GM23338 (cell line): ENCODE measurements around the gene DRG2. TPM values are rescaled to one million over a fixed set of nuclear protein-coding genes. Genes with fewer than 3 reads are reported as not detected.

Experiments used
- ATAC-seq: fragments of 200-7000 bp; cut with Tn5 transposase; 3 replicates; pipeline ENCODE4 v1.9.1; 2020
- DNase-seq: peaks from one replicate; pipeline ENCODE4 v3.0.0-alpha.2; 2015; ENCODE audit warnings: low spot score
- H2AFZ ChIP-seq: fragments of 200-600 bp; sonication (generic); 2 replicates; pipeline ENCODE4 v1.8.0; 2016; ENCODE audit warnings: antibody characterized with exemption, mild to moderate bottlenecking, moderate library complexity
- H3F3A ChIP-seq: fragments of 200-600 bp; sonication (generic); replicated peaks from 2 replicates; pipeline ENCODE4 v1.8.0; 2017; ENCODE audit warnings: antibody characterized with exemption, mixed run types, low read depth
- H3K27ac ChIP-seq: fragments of 200-600 bp; sonication (generic); 2 replicates; pipeline ENCODE4 v1.6.1; 2016; ENCODE audit warnings: low read depth
- H3K27me3 ChIP-seq: fragments of 200-600 bp; sonication (generic); 2 replicates; pipeline ENCODE4 v1.8.0; 2016; ENCODE audit warnings: mild to moderate bottlenecking, mixed run types, moderate library complexity; ENCODE audit not compliant: insufficient read depth
- H3K36me3 ChIP-seq: fragments of 200-600 bp; sonication (generic); 2 replicates; pipeline ENCODE4 v1.8.0; 2016; ENCODE audit warnings: mild to moderate bottlenecking; ENCODE audit not compliant: insufficient read depth
- H3K4me1 ChIP-seq: fragments of 200-600 bp; sonication (generic); 2 replicates; pipeline ENCODE4 v1.8.0; 2016; ENCODE audit warnings: mild to moderate bottlenecking, moderate library complexity; ENCODE audit not compliant: insufficient read depth
- H3K4me2 ChIP-seq: fragments of 200-600 bp; sonication (generic); 2 replicates; pipeline ENCODE4 v1.7.1; 2017; ENCODE audit warnings: mixed run types
- H3K4me3 ChIP-seq: fragments of 200-600 bp; sonication (generic); 2 replicates; pipeline ENCODE4 v1.6.1; 2016; ENCODE audit warnings: mixed run types
- H3K79me2 ChIP-seq: fragments of 200-600 bp; sonication (generic); replicated peaks from 2 replicates; pipeline ENCODE4 v1.8.0; 2017; ENCODE audit warnings: mild to moderate bottlenecking; ENCODE audit not compliant: insufficient read depth
- H3K9me2 ChIP-seq: fragments of 200-600 bp; sonication (generic); 2 replicates; pipeline ENCODE4 v1.8.0; 2017; ENCODE audit not compliant: insufficient read depth
- H4K20me1 ChIP-seq: fragments of 200-600 bp; sonication (generic); replicated peaks from 2 replicates; pipeline ENCODE4 v1.8.0; 2017; ENCODE audit warnings: mild to moderate bottlenecking; ENCODE audit not compliant: insufficient read depth
- H3K27ac Mint-ChIP-seq: 2 replicates; pipeline ENCODE4 v1.8.0; 2020; ENCODE audit warnings: inconsistent platforms, mild to moderate bottlenecking, moderate library complexity, mixed read lengths
- H3K27me3 Mint-ChIP-seq: 3 replicates; pipeline ENCODE4 v1.8.0; 2022; ENCODE audit warnings: low read depth, mild to moderate bottlenecking, moderate library complexity, mixed read lengths, inconsistent platforms; ENCODE audit not compliant: insufficient read depth, poor library complexity
- H3K36me3 Mint-ChIP-seq: 3 replicates; pipeline ENCODE4 v1.8.0; 2021; ENCODE audit warnings: low read depth, mild to moderate bottlenecking, inconsistent platforms, moderate library complexity, mixed read lengths
- H3K4me1 Mint-ChIP-seq: 3 replicates; pipeline ENCODE4 v1.8.0; 2020; ENCODE audit warnings: mild to moderate bottlenecking, inconsistent platforms, mixed read lengths
- H3K4me3 Mint-ChIP-seq: 3 replicates; pipeline ENCODE4 v1.8.0; 2021; ENCODE audit warnings: moderate library complexity, mild to moderate bottlenecking, inconsistent platforms, mixed read lengths
- H3K9me3 Mint-ChIP-seq: 3 replicates; pipeline ENCODE4 v1.8.0; 2020; ENCODE audit warnings: moderate library complexity, mild to moderate bottlenecking, inconsistent platforms, mixed read lengths
- CREB1 ChIP-seq: fragments of 250-450 bp; sonication (Bioruptor Pico); IDR thresholded peaks from 2 replicates; pipeline ENCODE4 v1.5.0; 2020; ENCODE audit warnings: low read depth, mild to moderate bottlenecking, moderate library complexity
- EZH2 ChIP-seq: fragments of 200-600 bp; sonication (generic); IDR thresholded peaks from one replicate; pipeline ENCODE4 v1.8.0; 2017; ENCODE audit warnings: antibody characterized with exemption, mild to moderate bottlenecking, low read depth; ENCODE audit not compliant: unreplicated experiment
- EZH2phosphoT487 ChIP-seq: fragments of 200-600 bp; sonication (generic); IDR thresholded peaks from one replicate; pipeline ENCODE4 v1.8.1; 2018; ENCODE audit warnings: antibody characterized with exemption; ENCODE audit not compliant: unreplicated experiment
- NANOG ChIP-seq: IDR thresholded peaks from 2 replicates; pipeline ENCODE4 v1.6.1; 2016; ENCODE audit warnings: antibody characterized with exemption, borderline replicate concordance
- POLR2AphosphoS5 ChIP-seq: IDR thresholded peaks from 2 replicates; pipeline ENCODE4 v1.6.1; 2016; ENCODE audit warnings: antibody characterized with exemption, low read depth
- STAT1 ChIP-seq: IDR thresholded peaks from one replicate; pipeline ENCODE4 v1.6.1; 2016; ENCODE audit warnings: antibody characterized with exemption; ENCODE audit not compliant: unreplicated experiment
- ZNF114 ChIP-seq: fragments of 250-450 bp; sonication (Bioruptor Pico); IDR thresholded peaks from 2 replicates; pipeline ENCODE4 v1.5.0; 2020; ENCODE audit warnings: mild to moderate bottlenecking, moderate library complexity
- polyA plus RNA-seq: library from polyadenylated mRNA; unstranded; fragments of >200 nt; fragmentation: Nextera tagmentation; extraction: Ambion mirVana; gene quantifications from 2 replicates; pipeline ENCODE4 v1.2.1, GENCODE V29; 2016
- total RNA-seq: library from RNA; depleted of rRNA; stranded (reverse); fragments of >200 nt; shearing (Covaris generic); gene quantifications from 2 replicates; pipeline ENCODE4 v1.2.3, GENCODE V29; 2014
- TF ChIP-seq, protein P1 (sequence below), 2 experiments: fragments of 200-600 bp in 1 of 2; sonication (generic) in 1 of 2; conservative IDR thresholded peaks; 2 replicates each; pipeline versions ENCODE4 v1.5.1 to v1.6.1; 2016 to 2017; ENCODE audit warnings: antibody characterized with exemption in 2 of 2, low read depth in 2 of 2, mild to moderate bottlenecking in 2 of 2, moderate library complexity in 1 of 2
- TF ChIP-seq, protein P2 (sequence below): IDR thresholded peaks from one replicate; pipeline ENCODE4 v1.6.1; 2018; ENCODE audit warnings: antibody characterized with exemption; ENCODE audit not compliant: unreplicated experiment

Gene DRG2
- total and polyA plus RNA-seq, 2 experiments from 2014 or later, result 36.2 to 48.0 TPM

DNA sequence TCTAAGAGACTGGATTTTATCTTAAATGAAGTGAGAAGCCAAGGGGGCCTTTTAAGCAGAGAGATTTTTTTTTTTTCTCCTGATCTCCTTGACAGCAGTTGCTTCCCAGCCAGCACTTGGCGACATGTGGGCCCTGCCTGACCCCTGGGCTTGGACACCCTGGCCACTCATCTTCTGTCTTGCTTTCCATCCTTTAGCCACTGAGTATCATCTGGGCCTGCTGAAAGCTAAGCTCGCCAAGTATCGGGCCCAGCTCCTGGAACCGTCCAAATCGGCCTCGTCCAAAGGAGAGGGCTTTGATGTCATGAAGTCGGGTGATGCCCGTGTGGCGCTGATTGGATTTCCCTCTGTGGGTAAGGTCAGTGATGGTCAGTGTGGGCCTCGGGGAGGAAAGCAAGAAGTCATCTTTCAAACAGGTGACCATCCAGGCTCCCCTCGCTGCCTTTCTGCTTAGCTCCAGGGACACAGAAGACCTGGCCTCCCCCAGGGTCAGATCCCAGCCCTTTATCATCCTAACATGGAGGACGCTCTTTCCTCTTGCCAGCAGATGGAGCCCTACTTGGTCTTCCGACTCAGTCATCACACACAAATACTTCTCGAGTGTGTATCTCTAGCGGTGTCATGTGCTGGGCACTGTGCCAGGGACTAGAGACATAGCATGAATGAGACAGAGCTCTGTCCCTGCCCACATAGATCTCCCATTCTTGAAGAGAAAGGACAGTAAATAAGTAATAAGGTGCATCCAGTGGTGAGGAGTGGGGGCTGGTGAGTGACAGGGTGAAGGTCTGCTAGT, 6.1 kb downstream of the DRG2 start:
- peak; percentile 75 for DNase-seq
- H3K27me3 Mint-ChIP-seq, result peaks cover 8% of the 10 kb centered on the region
- H4K20me1 ChIP-seq, result no peaks in the 10 kb centered on the region; the same call in 1 of the 2 replicates

DNA sequence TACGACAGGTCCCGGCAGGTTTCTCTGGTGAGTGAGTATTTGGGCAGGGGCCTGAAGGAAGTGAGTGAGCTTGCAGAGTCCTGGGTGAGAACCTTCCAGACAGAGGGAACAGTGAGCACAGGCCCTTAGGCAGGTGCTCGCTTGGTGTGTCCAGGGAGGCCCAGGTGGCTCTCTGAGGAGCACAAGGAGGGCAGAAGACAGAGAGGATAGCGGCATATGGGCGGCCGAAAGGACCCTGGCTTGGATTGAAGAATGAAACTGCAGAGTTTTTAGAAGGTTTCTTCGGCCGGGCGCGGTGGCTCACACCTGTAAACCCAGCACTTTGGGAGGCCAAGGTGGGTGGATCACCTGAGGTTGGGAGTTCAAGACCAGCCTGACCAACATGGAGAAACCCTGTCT, 6.7 kb downstream of the DRG2 start:
- H3K4me1 Mint-ChIP-seq, result no peaks in the 10 kb centered on the region
- peaks cover 23% of the 10 kb centered on the region for H3K36me3 Mint-ChIP-seq
- no peak overlapping the region for H3K27ac Mint-ChIP-seq
- H3K4me3 ChIP-seq, result no peak overlapping the region
- H3K79me2 ChIP-seq, result peaks cover 5% of the 10 kb centered on the region
- H3K9me3 Mint-ChIP-seq, result no peaks in the 10 kb centered on the region
- H3K4me3 Mint-ChIP-seq, result no peak overlapping the region
- DNase-seq, result no peak
- no peak overlapping the region for H3K27ac ChIP-seq
- H3K4me1 ChIP-seq, result no peaks in the 10 kb centered on the region
- H3F3A ChIP-seq, result no peaks in the 10 kb centered on the region
- H4K20me1 ChIP-seq, result no peaks in the 10 kb centered on the region; the same call in 1 of the 2 replicates
- no peak overlapping the region for H3K4me2 ChIP-seq
- peaks cover 8% of the 10 kb centered on the region for H3K27me3 Mint-ChIP-seq
- no peaks in the 10 kb centered on the region for H3K27me3 ChIP-seq
- H2AFZ ChIP-seq, result no peak overlapping the region
- TF ChIP-seq ZNF114 (CRISPR knock-in tag) (no peak), POLR2AphosphoS5 (no peak), NANOG (no peak), EZH2phosphoT487 (no peak), CREB1 (CRISPR knock-in tag) (no peak), EZH2 (no peak)
- TF ChIP-seq, protein P1, sequence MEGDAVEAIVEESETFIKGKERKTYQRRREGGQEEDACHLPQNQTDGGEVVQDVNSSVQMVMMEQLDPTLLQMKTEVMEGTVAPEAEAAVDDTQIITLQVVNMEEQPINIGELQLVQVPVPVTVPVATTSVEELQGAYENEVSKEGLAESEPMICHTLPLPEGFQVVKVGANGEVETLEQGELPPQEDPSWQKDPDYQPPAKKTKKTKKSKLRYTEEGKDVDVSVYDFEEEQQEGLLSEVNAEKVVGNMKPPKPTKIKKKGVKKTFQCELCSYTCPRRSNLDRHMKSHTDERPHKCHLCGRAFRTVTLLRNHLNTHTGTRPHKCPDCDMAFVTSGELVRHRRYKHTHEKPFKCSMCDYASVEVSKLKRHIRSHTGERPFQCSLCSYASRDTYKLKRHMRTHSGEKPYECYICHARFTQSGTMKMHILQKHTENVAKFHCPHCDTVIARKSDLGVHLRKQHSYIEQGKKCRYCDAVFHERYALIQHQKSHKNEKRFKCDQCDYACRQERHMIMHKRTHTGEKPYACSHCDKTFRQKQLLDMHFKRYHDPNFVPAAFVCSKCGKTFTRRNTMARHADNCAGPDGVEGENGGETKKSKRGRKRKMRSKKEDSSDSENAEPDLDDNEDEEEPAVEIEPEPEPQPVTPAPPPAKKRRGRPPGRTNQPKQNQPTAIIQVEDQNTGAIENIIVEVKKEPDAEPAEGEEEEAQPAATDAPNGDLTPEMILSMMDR (conservative IDR thresholded peaks at IDR 0.05; ENCODE audit: low read depth in 2 of 2), result no peak
- 0 out of 2 replicates have a peak, but pooled peaks cover 4% of the 10 kb centered on the region for H3K36me3 ChIP-seq
- no peaks in the 10 kb centered on the region for H3K9me2 ChIP-seq
- ATAC-seq, result no peak

More for the DNA sequence above, 6.1 kb downstream of the DRG2 start:
- no peak overlapping the region for H3K27ac Mint-ChIP-seq
- ATAC-seq, result peak; percentile 88
- H3K27ac ChIP-seq, result no peak overlapping the region
- H3K36me3 Mint-ChIP-seq, result peaks cover 20% of the 10 kb centered on the region
- no peak overlapping the region for H3K4me2 ChIP-seq
- peaks cover under 1% of the 10 kb centered on the region; the same call in 1 of the 2 replicates for H3K4me1 ChIP-seq
- no peaks in the 10 kb centered on the region for H3K27me3 ChIP-seq
- H3K36me3 ChIP-seq, result 0 out of 2 replicates have a peak, but pooled peaks cover 4% of the 10 kb centered on the region
- peaks cover under 1% of the 10 kb centered on the region; the same call in 1 of the 3 replicates for H3K4me1 Mint-ChIP-seq
- H3K9me2 ChIP-seq, result no peaks in the 10 kb centered on the region
- no peak overlapping the region for H3K4me3 ChIP-seq
- H3K9me3 Mint-ChIP-seq, result no peaks in the 10 kb centered on the region
- peaks cover 11% of the 10 kb centered on the region for H3K79me2 ChIP-seq
- no peak overlapping the region for H2AFZ ChIP-seq
- H3F3A ChIP-seq, result no peaks in the 10 kb centered on the region
- H3K4me3 Mint-ChIP-seq, result no peak overlapping the region
- TF ChIP-seq CREB1 (CRISPR knock-in tag) (no peak), STAT1 (no peak)
- TF ChIP-seq, protein P2, sequence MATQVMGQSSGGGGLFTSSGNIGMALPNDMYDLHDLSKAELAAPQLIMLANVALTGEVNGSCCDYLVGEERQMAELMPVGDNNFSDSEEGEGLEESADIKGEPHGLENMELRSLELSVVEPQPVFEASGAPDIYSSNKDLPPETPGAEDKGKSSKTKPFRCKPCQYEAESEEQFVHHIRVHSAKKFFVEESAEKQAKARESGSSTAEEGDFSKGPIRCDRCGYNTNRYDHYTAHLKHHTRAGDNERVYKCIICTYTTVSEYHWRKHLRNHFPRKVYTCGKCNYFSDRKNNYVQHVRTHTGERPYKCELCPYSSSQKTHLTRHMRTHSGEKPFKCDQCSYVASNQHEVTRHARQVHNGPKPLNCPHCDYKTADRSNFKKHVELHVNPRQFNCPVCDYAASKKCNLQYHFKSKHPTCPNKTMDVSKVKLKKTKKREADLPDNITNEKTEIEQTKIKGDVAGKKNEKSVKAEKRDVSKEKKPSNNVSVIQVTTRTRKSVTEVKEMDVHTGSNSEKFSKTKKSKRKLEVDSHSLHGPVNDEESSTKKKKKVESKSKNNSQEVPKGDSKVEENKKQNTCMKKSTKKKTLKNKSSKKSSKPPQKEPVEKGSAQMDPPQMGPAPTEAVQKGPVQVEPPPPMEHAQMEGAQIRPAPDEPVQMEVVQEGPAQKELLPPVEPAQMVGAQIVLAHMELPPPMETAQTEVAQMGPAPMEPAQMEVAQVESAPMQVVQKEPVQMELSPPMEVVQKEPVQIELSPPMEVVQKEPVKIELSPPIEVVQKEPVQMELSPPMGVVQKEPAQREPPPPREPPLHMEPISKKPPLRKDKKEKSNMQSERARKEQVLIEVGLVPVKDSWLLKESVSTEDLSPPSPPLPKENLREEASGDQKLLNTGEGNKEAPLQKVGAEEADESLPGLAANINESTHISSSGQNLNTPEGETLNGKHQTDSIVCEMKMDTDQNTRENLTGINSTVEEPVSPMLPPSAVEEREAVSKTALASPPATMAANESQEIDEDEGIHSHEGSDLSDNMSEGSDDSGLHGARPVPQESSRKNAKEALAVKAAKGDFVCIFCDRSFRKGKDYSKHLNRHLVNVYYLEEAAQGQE, result no peak
- TF ChIP-seq, protein P1 (conservative IDR thresholded peaks at IDR 0.05; ENCODE audit: low read depth in 2 of 2), result peak; percentile 66 to 72
